HG02938 (cell line): ENCODE data around the gene OPRM1.
"Not testable (repeated sequence)": the region's sequence is repeated elsewhere in the genome, so short reads cannot be mapped to it uniquely, and the experiment has no call there.

Source experiments
- ATAC-seq: cut with Tn5 transposase; IDR thresholded peaks from one replicate; pipeline ENCODE4 v1.9.1; 2021; ENCODE audit warnings: mild to moderate bottlenecking, moderate library complexity; ENCODE audit not compliant: unreplicated experiment

OPRM1 gene

GRCh38 chr6:154236646-154237301, 197.7 kb downstream of the OPRM1 start:
- no peak for ATAC-seq

GRCh38 chr6:154238831-154239230, 199.8 kb downstream of the OPRM1 start:
- no peak for ATAC-seq

GRCh38 chr6:154239392-154239791, 200.4 kb downstream of the OPRM1 start:
- no peak for ATAC-seq

DNA sequence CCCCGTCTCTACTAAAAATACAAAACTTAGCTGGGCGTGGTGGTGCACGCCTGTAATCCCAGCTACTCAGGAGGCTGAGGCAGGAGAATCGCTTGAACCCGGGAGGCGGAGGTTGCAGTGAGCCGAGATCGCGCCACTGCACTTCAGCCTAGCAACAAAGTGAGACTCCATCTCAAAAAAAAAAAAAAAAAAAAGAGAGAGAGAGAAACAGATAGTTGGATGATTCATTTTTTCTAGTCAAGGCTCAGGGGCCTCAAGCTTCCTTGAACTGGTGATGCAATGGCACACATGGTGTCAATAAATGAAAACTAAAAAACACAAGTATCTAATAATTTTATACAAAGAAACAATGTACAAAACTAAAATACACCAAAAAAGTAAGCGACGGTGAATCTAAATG, 202.0 kb downstream of the OPRM1 start:
- not testable (repeated sequence) for ATAC-seq

DNA sequence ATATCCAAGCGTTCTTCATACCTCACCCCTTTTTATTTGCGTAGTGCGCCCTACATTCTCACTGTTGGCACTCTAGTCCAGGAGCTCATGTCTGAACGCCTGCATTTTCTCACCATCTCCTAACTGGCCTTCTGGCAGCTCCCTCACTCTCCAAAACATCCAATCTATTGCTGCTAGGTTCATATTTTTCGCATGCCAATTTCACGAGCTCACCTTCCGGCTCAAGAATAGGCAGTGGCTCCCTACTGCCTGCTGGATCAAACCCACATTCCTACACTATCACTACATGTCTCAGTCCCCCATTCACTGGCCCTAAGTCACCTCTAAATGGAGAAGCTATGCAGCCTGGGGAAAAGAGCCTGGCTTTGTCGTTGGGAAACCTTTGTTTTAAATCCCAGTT, 202.5 kb downstream of the OPRM1 start:
- ATAC-seq = no peak

GRCh38 chr6:154242617-154243357, 203.7 kb downstream of the OPRM1 start:
- ATAC-seq = no peak

DNA sequence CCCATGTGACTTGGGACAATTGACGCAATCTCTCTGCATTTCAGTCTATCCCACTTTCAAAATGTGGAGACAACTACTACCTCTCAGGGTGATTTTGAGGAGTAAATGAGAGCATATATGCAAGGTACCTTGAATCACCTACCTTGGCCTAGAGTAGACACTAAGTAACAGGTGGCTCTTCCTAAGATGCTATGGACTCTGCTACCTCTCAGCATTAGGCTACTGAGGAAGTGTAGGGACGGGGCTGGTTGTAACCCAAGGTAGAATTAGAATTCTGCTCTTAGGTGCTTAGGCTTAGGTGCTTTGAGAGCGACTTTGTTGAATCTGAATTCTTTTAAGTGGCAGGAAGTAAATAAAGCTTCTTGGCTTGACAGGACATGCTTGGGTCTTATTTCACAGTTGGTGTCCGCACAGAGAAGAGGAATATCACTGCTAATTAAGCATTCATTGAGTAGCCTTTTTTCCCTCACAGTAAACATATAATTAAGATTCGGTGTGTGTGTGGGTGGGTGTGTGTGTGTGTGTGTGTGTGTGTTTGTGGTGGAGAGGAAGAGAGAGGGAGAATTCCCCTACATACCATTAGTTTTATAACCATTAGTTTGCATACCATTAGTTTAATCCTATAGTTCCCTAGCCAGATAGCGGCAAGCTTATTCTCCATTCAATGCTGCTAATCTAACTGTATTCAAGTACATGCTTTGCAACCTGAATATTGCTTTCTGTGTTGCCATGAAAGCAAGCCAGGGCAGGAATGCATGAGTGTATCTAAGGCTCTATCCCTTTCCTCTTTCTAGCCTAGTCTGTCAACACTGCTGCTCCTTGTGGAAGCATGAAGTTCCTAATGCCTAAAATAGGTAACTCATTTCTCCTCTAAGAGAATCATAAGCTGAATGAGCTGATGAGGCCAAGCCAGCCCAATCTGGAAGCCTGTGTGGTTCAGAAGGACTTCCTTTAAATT, 205.0 kb downstream of the OPRM1 start:
- no peak for ATAC-seq

- ATAC-seq = no peak
These were observed 206.5 kb downstream of the OPRM1 start for GRCh38 chr6:154245506-154245905.

GRCh38 chr6:154246723-154247118, 207.7 kb downstream of the OPRM1 start:
- ATAC-seq = no peak

GRCh38 chr6:154247119-154247861, 208.2 kb downstream of the OPRM1 start:
- ATAC-seq = peak; percentile 43

GRCh38 chr6:154249499-154250298, 210.7 kb downstream of the OPRM1 start:
- peak; percentile 70 for ATAC-seq

DNA sequence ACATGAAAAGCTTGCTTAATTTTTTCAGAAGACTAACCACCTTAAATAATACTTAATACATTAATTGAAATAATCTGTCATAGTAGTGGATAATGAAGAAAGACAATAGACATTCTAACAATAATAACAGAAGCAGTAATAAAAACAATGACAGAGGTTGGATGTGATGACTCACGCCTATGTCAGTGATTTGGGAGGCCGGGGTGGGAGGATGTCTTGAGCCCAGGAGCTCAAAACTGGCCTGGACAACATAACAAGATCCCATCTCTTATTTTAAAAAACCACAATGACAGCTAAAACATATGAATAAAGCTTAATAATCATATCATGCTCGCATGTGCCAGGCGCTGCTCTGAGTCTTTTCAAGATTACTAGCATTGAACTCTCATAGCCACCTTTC, 212.1 kb downstream of the OPRM1 start:
- ATAC-seq = no peak

DNA sequence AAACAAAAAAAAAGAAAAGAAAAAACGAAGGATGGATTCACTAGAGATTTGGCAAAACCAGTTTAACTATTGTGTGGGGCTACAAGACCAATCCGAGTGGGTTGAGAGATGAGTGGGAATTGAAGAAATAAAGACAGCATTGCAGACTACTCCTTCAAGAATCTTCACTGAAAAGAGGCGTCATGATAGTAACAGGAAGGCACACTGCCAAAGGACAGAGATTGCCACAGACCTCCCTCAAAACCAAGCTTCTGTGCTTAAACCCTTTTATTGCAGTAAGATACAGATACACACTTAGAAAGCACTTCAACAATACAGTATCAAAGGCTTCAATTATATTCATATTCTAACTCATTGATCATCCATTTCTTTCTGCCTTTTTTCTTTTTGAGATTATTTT, 213.6 kb downstream of the OPRM1 start:
- no peak for ATAC-seq

DNA sequence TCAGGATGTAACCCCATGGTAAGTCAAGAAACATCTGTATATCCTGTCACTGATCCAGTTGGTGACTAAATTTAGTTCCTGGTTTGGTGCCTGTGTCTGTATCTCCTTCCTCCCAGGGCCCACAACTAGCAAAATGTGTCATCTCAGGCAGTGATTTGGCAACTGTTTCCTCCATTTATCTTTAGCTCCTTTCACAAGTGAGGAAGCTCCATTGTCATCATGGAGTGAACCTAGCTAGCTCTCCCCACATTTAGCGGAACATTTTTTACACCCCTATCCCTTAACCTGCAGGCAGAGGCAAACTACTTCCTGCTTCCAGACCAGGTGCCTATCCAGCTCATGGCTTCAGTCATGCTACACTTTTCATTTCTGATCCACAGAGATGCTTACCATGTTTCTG, 218.0 kb downstream of the OPRM1 start:
- no peak for ATAC-seq

DNA sequence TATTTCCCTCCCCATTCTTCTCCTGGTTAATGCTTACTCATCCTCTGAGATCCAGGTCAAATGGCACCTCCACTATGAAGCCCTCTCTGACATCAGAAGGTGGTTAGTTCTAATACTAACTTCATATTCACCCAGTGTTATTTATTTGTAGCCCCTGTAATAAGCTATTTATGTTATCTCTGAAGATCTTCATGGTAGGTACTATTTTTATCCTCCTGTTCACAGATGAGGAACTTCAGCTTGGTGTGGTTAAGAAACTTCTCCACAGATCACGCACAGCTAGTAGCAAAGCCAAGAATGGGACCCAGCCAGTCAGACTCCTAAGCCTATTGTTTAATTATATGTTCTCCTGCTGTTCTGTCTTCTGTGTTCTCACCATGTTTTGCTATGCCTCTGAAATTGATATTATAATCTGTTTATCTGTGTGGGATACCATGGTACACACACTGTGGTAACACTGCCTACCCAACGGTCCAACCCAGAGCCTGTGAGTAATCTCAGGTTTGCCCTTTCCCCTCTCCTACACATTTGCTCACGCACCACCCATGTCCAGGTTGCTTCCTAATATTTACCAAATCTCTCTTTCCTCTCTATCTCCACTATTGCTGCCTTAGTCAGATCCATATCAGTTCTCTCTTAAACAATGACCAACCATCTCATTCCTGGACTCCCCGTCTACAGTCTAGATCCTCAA, 219.2 kb downstream of the OPRM1 start:
- ATAC-seq = peak; percentile 86

DNA sequence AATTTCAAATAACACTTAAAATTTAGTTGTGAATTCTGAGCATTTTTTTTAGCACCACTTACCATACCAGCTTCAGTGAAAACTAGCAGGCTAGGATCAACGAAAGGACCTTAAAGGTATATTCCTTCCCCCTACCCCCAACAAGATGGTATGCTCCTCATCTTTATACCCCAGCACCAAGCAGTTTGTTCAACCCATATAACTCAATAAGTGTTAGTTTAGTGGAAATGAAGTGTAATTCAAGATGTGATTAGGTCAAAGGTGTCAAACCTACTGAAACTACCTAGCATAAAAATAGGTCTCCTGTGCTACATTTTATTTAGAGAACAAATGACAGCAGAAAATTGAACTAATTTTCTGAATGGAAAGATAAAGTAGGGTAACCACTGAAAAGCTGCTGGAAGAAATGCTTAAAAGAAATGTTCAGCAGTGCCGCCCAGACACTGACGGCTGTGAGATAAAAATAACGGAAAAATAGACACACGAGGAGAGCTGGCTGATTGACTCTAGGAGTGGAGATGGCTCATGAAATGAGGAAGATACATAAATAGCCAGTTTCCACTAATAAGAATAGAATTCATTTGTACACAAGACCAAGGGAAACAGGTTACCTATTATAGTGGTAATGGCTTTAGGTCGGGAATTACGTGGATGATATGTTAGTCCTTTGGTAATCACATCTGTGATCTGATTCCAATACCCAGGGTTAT, 222.8 kb downstream of the OPRM1 start:
- ATAC-seq = no peak

GRCh38 chr6:154266560-154267099, 227.6 kb downstream of the OPRM1 start:
- ATAC-seq = peak; percentile 51

GRCh38 chr6:154267508-154268106, 228.6 kb downstream of the OPRM1 start:
- no peak for ATAC-seq
